GM21786 (cell line): ENCODE data around the gene DNAJC28.

Experiments used
- ATAC-seq: cut with Tn5 transposase; IDR thresholded peaks from one replicate; pipeline ENCODE4 v1.9.1; 2021; ENCODE audit not compliant: unreplicated experiment

DNAJC28 gene

DNA sequence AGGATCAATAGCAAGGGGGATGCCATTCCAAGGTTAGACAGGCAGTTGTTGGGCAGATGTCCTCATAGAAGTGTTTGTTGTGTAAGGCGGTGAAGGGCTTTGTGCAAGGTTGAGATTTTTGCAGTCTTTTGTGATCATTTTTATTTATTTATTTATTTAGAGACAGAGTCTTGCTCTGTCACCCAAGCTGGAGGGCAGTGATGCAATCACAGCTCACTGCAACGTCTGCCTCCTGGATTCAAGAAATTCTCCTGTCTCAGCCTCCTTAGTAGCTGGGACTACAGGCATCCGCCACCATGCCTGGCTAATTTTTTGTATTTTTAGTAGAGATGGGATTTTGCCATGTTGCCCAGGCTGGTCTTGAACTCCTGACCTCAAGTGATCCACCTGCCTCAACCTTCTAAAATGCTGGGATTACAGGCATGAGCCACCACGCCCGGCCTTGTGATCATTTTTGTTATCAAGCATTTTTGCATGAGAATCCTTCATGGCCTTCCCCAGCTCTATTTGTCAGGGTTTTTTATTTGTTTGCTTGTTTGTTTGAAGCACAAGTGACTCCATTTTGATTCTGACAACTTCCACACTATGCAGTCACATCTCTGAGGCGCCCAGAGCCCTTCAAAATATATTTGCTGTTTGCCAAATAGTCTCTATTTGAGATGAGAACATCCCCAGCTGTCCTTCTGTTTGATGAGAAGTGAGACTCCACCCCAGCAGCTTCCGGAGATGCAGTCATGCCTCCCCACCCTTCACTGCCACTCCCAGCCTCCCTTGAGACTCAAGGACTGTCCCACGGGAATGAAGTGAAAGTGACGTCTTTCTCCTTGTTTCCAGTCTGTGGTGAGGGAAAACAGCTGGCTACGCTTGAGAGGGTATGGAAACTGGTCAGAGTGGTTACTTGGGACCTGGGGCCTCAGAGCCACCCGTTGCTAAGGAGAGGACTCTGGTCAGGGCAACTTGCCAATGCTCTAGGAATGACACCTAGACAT, 49.7 kb downstream of the DNAJC28 start:
- peak; percentile 65 for ATAC-seq
